Tibial nerve (tissue), 4 donors: Measurements from ENCODE around the gene NAPG. TPM values are rescaled to one million over a fixed set of nuclear protein-coding genes. Genes with fewer than 3 reads are reported as not detected.
"Not testable (repeated sequence)": the region's sequence is repeated elsewhere in the genome, so short reads cannot be mapped to it uniquely, and the experiment has no call there.

ENCODE experiments used
- DNase-seq, 2 donors: peaks; one replicate each; pipeline ENCODE4 v3.0.0-alpha.2; 2019; ENCODE audit warnings: low spot score in 2 of 2
- H3K27ac ChIP-seq, 4 donors: fragments of 200-600 bp; sonication (generic) in 3 of 4; one replicate each; pipeline ENCODE4 v1.5.1; 2017 to 2019; ENCODE audit warnings: mild to moderate bottlenecking in 1 of 4
- H3K27me3 ChIP-seq, 2 donors: fragments of 200-600 bp; sonication (generic) in 1 of 2; one replicate each; pipeline versions ENCODE4 v1.5.1 to v1.6.0; 2017 to 2019
- H3K36me3 ChIP-seq, 3 donors: fragments of 200-600 bp; sonication (generic); one replicate each; pipeline ENCODE4 v1.5.1; 2018 to 2019
- H3K4me1 ChIP-seq, 4 donors: fragments of 200-600 bp; sonication (generic) in 3 of 4; one replicate each; pipeline ENCODE4 v1.5.1; 2017 to 2019
- H3K4me3 ChIP-seq, 4 donors: fragments of 200-600 bp; sonication (generic) in 3 of 4; one replicate each; pipeline ENCODE4 v1.5.1; 2017 to 2019; ENCODE audit warnings: mild to moderate bottlenecking in 1 of 4, moderate library complexity in 1 of 4
- H3K9me3 ChIP-seq, 4 donors: fragments of 200-600 bp; sonication (generic) in 3 of 4; one replicate each; pipeline ENCODE4 v1.5.1; 2017 to 2019
- EP300 ChIP-seq, 2 donors: sonication (generic); formaldehyde crosslinking; IDR thresholded peaks; one replicate each; pipeline ENCODE4 v1.6.1; 2017; ENCODE audit warnings: antibody characterized with exemption in 2 of 2, mild to moderate bottlenecking in 1 of 2
- POLR2A ChIP-seq, 2 donors: fragments of 450-650 bp; IDR thresholded peaks; one replicate each; pipeline ENCODE4 v1.6.1; 2017; ENCODE audit warnings: antibody characterized with exemption in 2 of 2, mild to moderate bottlenecking in 2 of 2, moderate library complexity in 2 of 2
- WGBS, 2 donors: methylation state at CpG; one replicate each; pipeline ENCODE4 v1.1.5; 2018; 5-methylcytosine and 5-hydroxymethylcytosine counted together
- total RNA-seq, 4 donors: library from RNA; depleted of rRNA; stranded (reverse); fragments of >200 nt; gene quantifications; one replicate each; pipeline ENCODE4 v1.1.0, GENCODE V29; 2016
- TF ChIP-seq, protein P1 (sequence below), 5 experiments: fragments of 200-600 bp in 3 of 5; fragments of 450-650 bp in 2 of 5; sonication (generic) in 3 of 5; IDR thresholded peaks; one replicate each; pipeline ENCODE4 v1.5.1; 2016 to 2019; ENCODE audit warnings: antibody characterized with exemption in 5 of 5, mild to moderate bottlenecking in 3 of 5, moderate library complexity in 2 of 5

NAPG gene
- total RNA-seq, 4 donors from 2014 or later = 19.0 to 37.9 (median 27.7) TPM

DNA sequence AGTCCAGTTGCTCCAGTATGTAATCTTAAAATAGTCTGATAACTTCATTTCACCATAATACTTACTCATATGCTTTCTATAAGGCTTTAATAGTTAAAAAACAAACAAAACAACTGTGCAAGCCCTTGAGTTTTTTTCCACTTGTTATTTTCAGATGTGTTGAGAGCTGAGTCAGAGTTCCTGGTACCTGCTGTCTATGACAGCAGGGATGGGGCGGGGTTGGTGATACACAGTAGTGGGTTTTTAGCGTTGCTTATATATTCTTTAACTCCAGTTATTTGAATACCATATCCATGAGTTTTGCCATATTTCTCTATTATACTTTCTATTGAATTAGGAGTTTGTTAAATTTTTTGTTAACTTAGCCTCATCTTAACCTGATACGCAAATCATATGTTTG, 5.0 kb downstream of the NAPG start:
- H3K4me1 ChIP-seq = peaks cover 0 to 40% (median 9%) of the 10 kb centered on the region in 4 donors
- H3K9me3 ChIP-seq = no peaks in the 10 kb centered on the region
- H3K27ac ChIP-seq = no peak overlapping the region
- H3K36me3 ChIP-seq = peaks cover 0 to 4% (median 0%) of the 10 kb centered on the region in 3 donors
- no peaks in the 10 kb centered on the region for H3K27me3 ChIP-seq
- TF ChIP-seq EP300 (IDR thresholded peaks at IDR 0.05) (no peak), POLR2A (IDR thresholded peaks at IDR 0.05) (no peak)
- TF ChIP-seq, protein P1, sequence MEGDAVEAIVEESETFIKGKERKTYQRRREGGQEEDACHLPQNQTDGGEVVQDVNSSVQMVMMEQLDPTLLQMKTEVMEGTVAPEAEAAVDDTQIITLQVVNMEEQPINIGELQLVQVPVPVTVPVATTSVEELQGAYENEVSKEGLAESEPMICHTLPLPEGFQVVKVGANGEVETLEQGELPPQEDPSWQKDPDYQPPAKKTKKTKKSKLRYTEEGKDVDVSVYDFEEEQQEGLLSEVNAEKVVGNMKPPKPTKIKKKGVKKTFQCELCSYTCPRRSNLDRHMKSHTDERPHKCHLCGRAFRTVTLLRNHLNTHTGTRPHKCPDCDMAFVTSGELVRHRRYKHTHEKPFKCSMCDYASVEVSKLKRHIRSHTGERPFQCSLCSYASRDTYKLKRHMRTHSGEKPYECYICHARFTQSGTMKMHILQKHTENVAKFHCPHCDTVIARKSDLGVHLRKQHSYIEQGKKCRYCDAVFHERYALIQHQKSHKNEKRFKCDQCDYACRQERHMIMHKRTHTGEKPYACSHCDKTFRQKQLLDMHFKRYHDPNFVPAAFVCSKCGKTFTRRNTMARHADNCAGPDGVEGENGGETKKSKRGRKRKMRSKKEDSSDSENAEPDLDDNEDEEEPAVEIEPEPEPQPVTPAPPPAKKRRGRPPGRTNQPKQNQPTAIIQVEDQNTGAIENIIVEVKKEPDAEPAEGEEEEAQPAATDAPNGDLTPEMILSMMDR (IDR thresholded peaks at IDR 0.05) = no peak
- 92 to 96% methylated on average over 3 of the region's 3 CpGs for WGBS, 2 donors
- no peak for DNase-seq
- no peak overlapping the region for H3K4me3 ChIP-seq

DNA sequence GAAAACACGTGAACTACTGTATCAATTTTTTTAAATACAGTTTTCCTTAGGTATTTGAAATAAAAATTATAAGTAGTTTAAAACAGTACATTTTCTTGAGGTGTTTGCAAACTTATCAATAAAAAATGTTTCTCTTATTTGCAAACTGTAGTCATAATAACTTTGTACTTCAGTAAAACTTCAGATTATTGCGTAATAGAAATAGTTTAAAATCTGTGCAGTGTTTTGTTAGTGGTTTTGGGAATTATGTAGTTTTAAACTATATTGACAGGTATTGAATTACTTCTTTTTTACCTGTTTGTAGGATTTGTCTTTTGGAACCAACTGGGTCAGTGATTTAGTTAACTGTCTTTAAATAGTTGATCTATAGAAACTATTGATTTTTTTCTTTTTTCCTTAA, 7.3 kb downstream of the NAPG start:
- no peaks in the 10 kb centered on the region for H3K9me3 ChIP-seq
- H3K4me3 ChIP-seq = no peak overlapping the region
- H3K27me3 ChIP-seq = no peaks in the 10 kb centered on the region
- no peak overlapping the region for H3K27ac ChIP-seq
- WGBS, 2 donors = 96 to 97% methylated on average over 2 of the region's 2 CpGs
- no peak for DNase-seq
- peaks cover 0 to 4% (median 0%) of the 10 kb centered on the region in 3 donors for H3K36me3 ChIP-seq
- peaks cover 0 to 23% (median 0%) of the 10 kb centered on the region in 4 donors for H3K4me1 ChIP-seq
- TF ChIP-seq EP300 (IDR thresholded peaks at IDR 0.05) (no peak), POLR2A (IDR thresholded peaks at IDR 0.05) (no peak)
- TF ChIP-seq, protein P1 (IDR thresholded peaks at IDR 0.05) = no peak

DNA sequence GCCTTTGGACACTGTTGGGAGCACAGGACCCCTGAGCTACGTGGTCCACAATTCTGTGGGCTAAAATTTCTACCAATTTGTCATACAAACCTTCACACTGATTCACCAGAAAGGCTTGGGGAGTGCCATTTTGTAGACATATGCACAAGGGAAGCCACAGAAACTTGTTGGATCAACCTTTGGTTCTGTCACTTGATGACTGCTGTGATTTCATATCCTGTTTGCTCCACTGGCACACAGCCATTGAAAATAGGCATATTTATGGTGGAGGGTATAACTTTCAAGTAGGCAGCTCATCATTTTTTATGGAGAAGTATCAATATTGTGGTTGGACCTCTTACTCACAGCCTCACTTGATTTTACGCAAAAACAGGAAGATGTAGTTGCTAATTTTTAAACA, 10.5 kb downstream of the NAPG start:
- WGBS, 2 donors = 91 to 95% methylated on average over 2 of the region's 2 CpGs
- H3K27ac ChIP-seq = no peak overlapping the region
- H3K4me1 ChIP-seq = no peaks in the 10 kb centered on the region
- H3K4me3 ChIP-seq = no peak overlapping the region
- TF ChIP-seq, protein P1 (IDR thresholded peaks at IDR 0.05) = no peak
- TF ChIP-seq POLR2A (IDR thresholded peaks at IDR 0.05) (no peak), EP300 (IDR thresholded peaks at IDR 0.05) (no peak)
- peaks cover 0 to 29% (median 14%) of the 10 kb centered on the region in 3 donors for H3K36me3 ChIP-seq
- no peaks in the 10 kb centered on the region for H3K27me3 ChIP-seq
- H3K9me3 ChIP-seq = no peaks in the 10 kb centered on the region
- DNase-seq = no peak

DNA sequence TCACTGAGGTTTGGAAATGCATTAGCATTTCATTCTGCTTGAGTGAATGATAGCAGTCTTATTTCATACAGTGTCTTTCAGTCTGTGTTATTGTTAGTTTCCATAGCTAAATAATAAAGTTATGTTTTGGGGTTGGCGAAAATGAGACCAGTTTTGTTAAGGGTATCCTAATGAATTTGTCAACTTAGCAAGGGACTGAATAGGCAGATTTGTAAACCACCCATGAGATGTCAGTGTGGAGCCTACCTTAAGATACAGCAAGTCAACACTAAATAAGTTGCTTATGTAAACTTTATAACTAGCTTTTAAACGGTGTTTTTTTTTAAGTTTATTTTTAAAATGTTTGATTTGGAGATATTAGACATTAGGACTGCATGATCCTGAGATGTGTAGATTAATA, 11.9 kb downstream of the NAPG start:
- H3K27ac ChIP-seq = no peak overlapping the region
- no peak overlapping the region for H3K4me3 ChIP-seq
- DNase-seq = no peak
- H3K36me3 ChIP-seq = peaks cover 0 to 36% (median 21%) of the 10 kb centered on the region in 3 donors
- H3K9me3 ChIP-seq = no peaks in the 10 kb centered on the region
- no peaks in the 10 kb centered on the region for H3K27me3 ChIP-seq
- 41 to 49% methylated on average over 2 of the region's 2 CpGs for WGBS, 2 donors
- no peaks in the 10 kb centered on the region for H3K4me1 ChIP-seq
- TF ChIP-seq POLR2A (IDR thresholded peaks at IDR 0.05) (no peak), EP300 (IDR thresholded peaks at IDR 0.05) (no peak)
- TF ChIP-seq, protein P1 (IDR thresholded peaks at IDR 0.05) = no peak

DNA sequence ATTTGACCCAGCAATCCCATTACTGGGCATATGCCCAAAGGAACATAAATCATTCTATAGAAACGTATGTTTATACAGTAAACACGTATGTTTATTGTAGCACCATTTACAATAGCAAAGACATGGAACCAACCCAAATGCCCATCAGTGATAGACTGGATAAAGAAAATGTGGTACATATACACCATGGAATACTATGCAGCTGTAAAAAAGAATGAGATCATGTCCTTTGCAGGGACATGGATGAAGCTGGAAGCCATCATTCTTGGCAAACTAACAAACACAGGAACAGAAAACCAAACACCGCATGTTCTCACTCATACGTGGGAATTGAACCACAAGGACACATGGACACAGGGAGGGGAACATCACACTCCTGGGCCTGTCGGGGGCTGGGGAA, 13.3 kb downstream of the NAPG start:
- H3K9me3 ChIP-seq, H3K4me3 ChIP-seq, H3K27me3 ChIP-seq, H3K27ac ChIP-seq, H3K4me1 ChIP-seq, DNase-seq: not testable (repeated sequence)
- peaks cover 0 to 42% (median 21%) of the 10 kb centered on the region in 3 donors for H3K36me3 ChIP-seq
- 91 to 96% methylated on average over 5 of the region's 5 CpGs for WGBS, 2 donors

DNA sequence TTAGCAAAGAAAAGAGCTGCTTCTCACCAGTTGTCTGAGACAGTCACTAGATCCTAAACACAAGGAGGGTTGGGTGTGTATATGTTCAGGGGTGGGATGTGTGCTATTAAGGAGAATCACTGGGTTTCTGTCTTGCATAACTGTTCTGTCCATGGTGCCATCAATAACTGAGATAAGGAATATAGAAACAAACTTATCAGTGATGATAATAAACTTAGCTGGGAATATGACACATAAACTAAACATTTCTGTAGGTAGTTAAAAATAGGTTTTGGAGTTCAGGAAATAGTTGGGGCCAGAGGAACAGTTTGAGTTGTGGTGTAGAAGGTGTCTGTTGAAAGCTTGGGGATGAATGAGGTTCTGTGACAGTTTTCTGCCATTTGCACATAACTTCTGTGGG, 17.4 kb downstream of the NAPG start:
- Histone ChIP-seq H3K36me3 (peaks cover 5 to 78% (median 27%) of the 10 kb centered on the region in 3 donors), H3K4me1 (peaks cover 0 to 15% (median 3%) of the 10 kb centered on the region in 4 donors), H3K4me3 (no peak overlapping the region), H3K27me3 (no peaks in the 10 kb centered on the region), H3K9me3 (no peaks in the 10 kb centered on the region), H3K27ac (no peak overlapping the region)
- DNase-seq = no peak
- no peak for TF ChIP-seq POLR2A (IDR thresholded peaks at IDR 0.05)
- TF ChIP-seq, protein P1 (IDR thresholded peaks at IDR 0.05) = no peak
- no peak for TF ChIP-seq EP300 (IDR thresholded peaks at IDR 0.05)
